Measurements from ENCODE around the gene TNIK. TPM values are rescaled to one million over a fixed set of nuclear protein-coding genes. Genes with fewer than 3 reads are reported as not detected.

Gene TNIK
- total RNA-seq, 1 donor from 2014 or later, result 15.5 TPM

DNA sequence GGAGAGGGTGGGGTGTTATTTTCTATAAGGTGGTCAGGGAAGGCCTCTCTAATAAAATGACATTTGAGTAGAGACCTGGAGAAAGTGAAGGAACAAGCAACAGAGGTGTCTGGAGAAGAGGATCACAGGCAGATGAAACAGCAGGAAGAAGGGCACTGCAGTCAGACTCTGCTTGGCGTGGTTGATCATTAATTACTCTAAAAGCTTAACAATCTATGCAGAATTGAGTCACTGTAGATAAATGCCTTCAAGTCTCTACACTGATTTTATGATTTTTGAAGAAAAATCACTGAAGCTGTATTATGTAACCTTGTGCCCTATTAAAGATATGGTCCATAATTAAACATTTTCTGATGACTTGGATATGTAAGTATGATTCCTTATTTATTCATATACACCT, 114.2 kb downstream of the TNIK start:
- Mint-ChIP-seq H3K27me3 (ENCODE audit: unreplicated experiment) (no peaks in the 10 kb centered on the region), H3K36me3 (ENCODE audit: unreplicated experiment) (peaks cover 2% of the 10 kb centered on the region), H3K27ac (ENCODE audit: unreplicated experiment) (no peak overlapping the region), H3K4me3 (ENCODE audit: unreplicated experiment) (no peak overlapping the region), H3K4me1 (ENCODE audit: unreplicated experiment) (peaks cover 48% of the 10 kb centered on the region), H3K9me3 (ENCODE audit: unreplicated experiment) (peaks cover 3% of the 10 kb centered on the region)
- TF ChIP-seq, protein P1, sequence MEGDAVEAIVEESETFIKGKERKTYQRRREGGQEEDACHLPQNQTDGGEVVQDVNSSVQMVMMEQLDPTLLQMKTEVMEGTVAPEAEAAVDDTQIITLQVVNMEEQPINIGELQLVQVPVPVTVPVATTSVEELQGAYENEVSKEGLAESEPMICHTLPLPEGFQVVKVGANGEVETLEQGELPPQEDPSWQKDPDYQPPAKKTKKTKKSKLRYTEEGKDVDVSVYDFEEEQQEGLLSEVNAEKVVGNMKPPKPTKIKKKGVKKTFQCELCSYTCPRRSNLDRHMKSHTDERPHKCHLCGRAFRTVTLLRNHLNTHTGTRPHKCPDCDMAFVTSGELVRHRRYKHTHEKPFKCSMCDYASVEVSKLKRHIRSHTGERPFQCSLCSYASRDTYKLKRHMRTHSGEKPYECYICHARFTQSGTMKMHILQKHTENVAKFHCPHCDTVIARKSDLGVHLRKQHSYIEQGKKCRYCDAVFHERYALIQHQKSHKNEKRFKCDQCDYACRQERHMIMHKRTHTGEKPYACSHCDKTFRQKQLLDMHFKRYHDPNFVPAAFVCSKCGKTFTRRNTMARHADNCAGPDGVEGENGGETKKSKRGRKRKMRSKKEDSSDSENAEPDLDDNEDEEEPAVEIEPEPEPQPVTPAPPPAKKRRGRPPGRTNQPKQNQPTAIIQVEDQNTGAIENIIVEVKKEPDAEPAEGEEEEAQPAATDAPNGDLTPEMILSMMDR (IDR thresholded peaks at IDR 0.05), result no peak
- DNase-seq (ENCODE audit: extremely low spot score, unreplicated experiment), result no peak

DNA sequence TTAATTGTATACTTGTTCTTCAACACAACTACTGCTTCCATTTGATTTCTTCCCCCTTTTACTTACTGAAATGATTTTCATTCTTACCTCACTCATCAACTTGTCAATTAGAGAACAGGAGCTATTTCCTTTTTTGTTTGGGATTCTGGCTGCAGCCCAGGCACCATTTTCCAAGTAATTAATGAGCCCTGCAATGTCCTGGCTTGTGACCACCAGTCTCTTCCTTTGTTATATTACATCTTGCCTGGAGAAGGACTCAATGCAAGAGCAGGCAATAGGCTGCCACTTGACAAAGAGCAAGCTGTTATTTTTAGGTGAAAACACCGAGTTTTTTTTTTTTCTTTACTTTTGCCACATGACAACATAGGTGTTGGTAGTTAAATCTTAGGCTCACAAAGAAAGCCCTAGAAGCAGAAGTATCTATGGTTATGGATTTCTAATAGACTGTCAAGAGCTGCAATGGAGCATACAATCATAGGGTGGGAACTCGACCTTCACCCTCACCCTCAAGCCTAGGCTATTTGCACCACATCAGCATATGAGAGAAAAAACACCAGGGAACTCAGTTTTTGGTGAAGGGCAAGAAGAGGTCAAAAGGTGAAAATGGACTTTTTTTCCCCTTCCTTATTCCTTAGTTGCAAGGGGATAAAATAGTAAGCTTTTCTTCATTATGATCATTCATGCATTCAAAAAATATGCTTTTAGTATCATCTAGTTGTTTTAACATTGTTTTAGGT, 114.9 kb downstream of the TNIK start:
- H3K36me3 Mint-ChIP-seq (ENCODE audit: unreplicated experiment), result peaks cover 2% of the 10 kb centered on the region
- peaks cover 3% of the 10 kb centered on the region for H3K9me3 Mint-ChIP-seq (ENCODE audit: unreplicated experiment)
- no peak overlapping the region for H3K4me3 Mint-ChIP-seq (ENCODE audit: unreplicated experiment)
- H3K27me3 Mint-ChIP-seq (ENCODE audit: unreplicated experiment), result no peaks in the 10 kb centered on the region
- H3K27ac Mint-ChIP-seq (ENCODE audit: unreplicated experiment), result no peak overlapping the region
- no peak for DNase-seq (ENCODE audit: extremely low spot score, unreplicated experiment)
- peaks cover 46% of the 10 kb centered on the region for H3K4me1 Mint-ChIP-seq (ENCODE audit: unreplicated experiment)
- TF ChIP-seq, protein P1 (IDR thresholded peaks at IDR 0.05), result no peak

GRCh38 chr3:171343693-171344092, 116.5 kb downstream of the TNIK start:
- DNase-seq (ENCODE audit: extremely low spot score, unreplicated experiment), result no peak

DNA sequence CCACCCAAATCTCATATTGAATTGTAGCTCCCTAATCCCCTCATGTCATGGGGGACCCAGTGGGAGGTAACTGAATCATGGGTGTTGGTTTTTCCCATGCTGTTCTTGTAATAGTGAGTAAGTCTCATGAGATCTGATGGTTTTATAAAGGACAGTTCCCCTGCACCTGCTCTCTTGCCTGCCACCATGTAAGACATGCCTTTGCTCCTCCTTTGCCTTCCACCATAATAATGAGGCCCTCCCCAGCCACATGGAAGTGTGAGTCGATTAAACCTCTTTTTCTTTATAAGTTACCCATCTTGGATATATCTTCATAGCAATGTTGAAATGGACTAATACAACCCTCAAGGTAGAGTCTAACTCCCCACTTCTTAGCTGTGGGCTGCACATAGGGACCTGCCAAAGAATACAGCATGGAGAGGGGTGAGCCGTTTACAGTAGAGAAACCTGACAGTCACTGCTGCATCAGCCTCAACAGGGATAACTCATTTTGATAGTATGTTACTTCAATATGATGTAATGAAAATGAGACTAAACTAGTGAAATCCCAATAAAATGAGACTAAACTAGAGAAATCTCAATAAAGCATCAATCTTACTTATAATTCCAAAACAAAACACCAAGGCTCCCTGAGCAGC, 117.3 kb downstream of the TNIK start:
- Mint-ChIP-seq H3K27ac (ENCODE audit: unreplicated experiment) (no peak overlapping the region), H3K36me3 (ENCODE audit: unreplicated experiment) (peaks cover 2% of the 10 kb centered on the region), H3K4me1 (ENCODE audit: unreplicated experiment) (peaks cover 25% of the 10 kb centered on the region), H3K27me3 (ENCODE audit: unreplicated experiment) (no peaks in the 10 kb centered on the region), H3K9me3 (ENCODE audit: unreplicated experiment) (peaks cover 3% of the 10 kb centered on the region), H3K4me3 (ENCODE audit: unreplicated experiment) (no peak overlapping the region)
- TF ChIP-seq, protein P1 (IDR thresholded peaks at IDR 0.05), result no peak
- no peak for DNase-seq (ENCODE audit: extremely low spot score, unreplicated experiment)

More at GRCh38 chr3:171343693-171344092, 116.5 kb downstream of the TNIK start:
- Mint-ChIP-seq H3K27ac (ENCODE audit: unreplicated experiment) (no peak overlapping the region), H3K9me3 (ENCODE audit: unreplicated experiment) (peaks cover 3% of the 10 kb centered on the region), H3K4me3 (ENCODE audit: unreplicated experiment) (no peak overlapping the region), H3K4me1 (ENCODE audit: unreplicated experiment) (peaks cover 32% of the 10 kb centered on the region), H3K36me3 (ENCODE audit: unreplicated experiment) (peaks cover 2% of the 10 kb centered on the region), H3K27me3 (ENCODE audit: unreplicated experiment) (no peaks in the 10 kb centered on the region)
- TF ChIP-seq, protein P1 (IDR thresholded peaks at IDR 0.05), result no peak

GRCh38 chr3:171342200-171342599, 118.0 kb downstream of the TNIK start:
- TF ChIP-seq, protein P1 (IDR thresholded peaks at IDR 0.05), result no peak
- no peaks in the 10 kb centered on the region for H3K27me3 Mint-ChIP-seq (ENCODE audit: unreplicated experiment)
- peaks cover 2% of the 10 kb centered on the region for H3K36me3 Mint-ChIP-seq (ENCODE audit: unreplicated experiment)
- no peak for DNase-seq (ENCODE audit: extremely low spot score, unreplicated experiment)
- peaks cover 3% of the 10 kb centered on the region for H3K9me3 Mint-ChIP-seq (ENCODE audit: unreplicated experiment)
- H3K4me3 Mint-ChIP-seq (ENCODE audit: unreplicated experiment), result no peak overlapping the region
- peaks cover 18% of the 10 kb centered on the region for H3K4me1 Mint-ChIP-seq (ENCODE audit: unreplicated experiment)
- H3K27ac Mint-ChIP-seq (ENCODE audit: unreplicated experiment), result no peak overlapping the region
